Measurements from ENCODE around the gene RAD51C.

DNA sequence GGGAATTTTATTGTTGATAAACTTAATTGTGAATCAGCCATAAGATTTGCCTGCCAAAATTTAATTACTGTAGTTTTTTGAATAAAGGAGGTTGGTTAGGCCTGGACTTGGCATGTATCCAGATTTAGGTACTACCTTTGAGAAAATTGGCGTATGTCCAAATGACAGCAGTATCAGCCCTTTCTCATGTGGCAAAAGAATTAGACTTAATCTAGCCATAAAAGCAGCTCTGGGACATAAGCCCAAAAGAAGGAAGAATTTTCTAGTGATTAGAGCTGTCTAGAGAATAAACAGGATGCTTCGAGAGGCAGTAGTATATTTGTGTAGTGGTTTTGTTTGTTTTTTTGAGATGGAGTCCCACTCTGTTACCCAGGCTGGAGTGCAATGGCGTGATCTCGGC is 91.0 kb downstream of the RAD51C start:
- TF ChIP-seq, protein P1, sequence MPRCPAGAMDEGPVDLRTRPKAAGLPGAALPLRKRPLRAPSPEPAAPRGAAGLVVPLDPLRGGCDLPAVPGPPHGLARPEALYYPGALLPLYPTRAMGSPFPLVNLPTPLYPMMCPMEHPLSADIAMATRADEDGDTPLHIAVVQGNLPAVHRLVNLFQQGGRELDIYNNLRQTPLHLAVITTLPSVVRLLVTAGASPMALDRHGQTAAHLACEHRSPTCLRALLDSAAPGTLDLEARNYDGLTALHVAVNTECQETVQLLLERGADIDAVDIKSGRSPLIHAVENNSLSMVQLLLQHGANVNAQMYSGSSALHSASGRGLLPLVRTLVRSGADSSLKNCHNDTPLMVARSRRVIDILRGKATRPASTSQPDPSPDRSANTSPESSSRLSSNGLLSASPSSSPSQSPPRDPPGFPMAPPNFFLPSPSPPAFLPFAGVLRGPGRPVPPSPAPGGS (IDR thresholded peaks at IDR 0.05): no peak
- TF ChIP-seq, protein P2, sequence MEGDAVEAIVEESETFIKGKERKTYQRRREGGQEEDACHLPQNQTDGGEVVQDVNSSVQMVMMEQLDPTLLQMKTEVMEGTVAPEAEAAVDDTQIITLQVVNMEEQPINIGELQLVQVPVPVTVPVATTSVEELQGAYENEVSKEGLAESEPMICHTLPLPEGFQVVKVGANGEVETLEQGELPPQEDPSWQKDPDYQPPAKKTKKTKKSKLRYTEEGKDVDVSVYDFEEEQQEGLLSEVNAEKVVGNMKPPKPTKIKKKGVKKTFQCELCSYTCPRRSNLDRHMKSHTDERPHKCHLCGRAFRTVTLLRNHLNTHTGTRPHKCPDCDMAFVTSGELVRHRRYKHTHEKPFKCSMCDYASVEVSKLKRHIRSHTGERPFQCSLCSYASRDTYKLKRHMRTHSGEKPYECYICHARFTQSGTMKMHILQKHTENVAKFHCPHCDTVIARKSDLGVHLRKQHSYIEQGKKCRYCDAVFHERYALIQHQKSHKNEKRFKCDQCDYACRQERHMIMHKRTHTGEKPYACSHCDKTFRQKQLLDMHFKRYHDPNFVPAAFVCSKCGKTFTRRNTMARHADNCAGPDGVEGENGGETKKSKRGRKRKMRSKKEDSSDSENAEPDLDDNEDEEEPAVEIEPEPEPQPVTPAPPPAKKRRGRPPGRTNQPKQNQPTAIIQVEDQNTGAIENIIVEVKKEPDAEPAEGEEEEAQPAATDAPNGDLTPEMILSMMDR (IDR thresholded peaks at IDR 0.05): no peak
- TF ChIP-seq CHD2 (IDR thresholded peaks at IDR 0.05; ENCODE audit: low read length, partially characterized antibody) (no peak), POLR2A (IDR thresholded peaks at IDR 0.05; ENCODE audit: low read length) (no peak)

Measured in A549 (cell line).